GM12875 (cell line): ENCODE data around the gene LDLRAD3.

ENCODE experiments used
- H3K4me3 ChIP-seq: one replicate; pipeline ENCODE4 v1.5.1; 2011; ENCODE audit warnings: low read depth, low read length, control low read depth
- TF ChIP-seq, protein P1 (sequence below): IDR thresholded peaks from 2 replicates; pipeline ENCODE4 v1.5.1; 2011; ENCODE audit warnings: low read depth, mild to moderate bottlenecking, control low read depth, inconsistent platforms, low read length, moderate library complexity, borderline replicate concordance; ENCODE audit not compliant: insufficient read depth

The LDLRAD3 gene

DNA sequence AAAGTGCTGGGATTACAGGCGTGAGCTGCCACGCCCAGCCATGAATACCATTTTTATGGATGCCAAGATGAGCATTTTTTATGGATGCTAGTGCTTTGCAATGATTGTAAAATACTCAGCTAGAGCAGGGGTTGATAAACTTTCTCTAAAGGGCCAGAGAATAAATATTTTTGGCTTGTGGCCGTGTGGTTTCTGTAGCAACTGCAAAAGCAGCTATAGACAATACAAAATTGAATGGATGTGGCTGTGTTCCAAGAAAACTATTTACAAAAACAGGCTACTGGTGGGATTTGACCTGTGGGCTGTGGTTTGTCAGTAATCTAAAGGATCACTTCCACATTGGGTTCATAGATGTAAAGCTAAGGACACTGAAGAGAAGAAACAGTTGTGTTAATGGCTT lies 289.3 kb downstream of the LDLRAD3 start:
- H3K4me3 ChIP-seq, result no peak overlapping the region

DNA sequence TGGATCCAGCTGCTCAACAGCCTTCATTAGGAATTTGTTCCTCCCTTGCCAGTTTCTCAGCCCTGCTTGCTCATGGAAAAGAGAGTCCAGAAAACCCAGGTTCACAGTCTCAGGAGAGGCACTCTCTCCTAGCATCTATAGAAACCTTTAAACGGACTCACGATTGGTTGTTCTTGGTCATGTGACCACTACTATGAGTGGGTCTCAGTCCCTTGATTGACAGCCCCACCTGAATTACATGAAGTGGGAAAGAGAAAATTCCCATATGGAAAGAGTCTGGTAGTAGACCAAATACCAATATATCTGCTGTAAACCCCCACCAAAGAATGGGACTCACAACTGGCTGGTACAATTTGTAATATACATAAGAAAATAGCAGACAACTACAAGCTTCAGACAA lies 291.0 kb downstream of the LDLRAD3 start:
- TF ChIP-seq, protein P1, sequence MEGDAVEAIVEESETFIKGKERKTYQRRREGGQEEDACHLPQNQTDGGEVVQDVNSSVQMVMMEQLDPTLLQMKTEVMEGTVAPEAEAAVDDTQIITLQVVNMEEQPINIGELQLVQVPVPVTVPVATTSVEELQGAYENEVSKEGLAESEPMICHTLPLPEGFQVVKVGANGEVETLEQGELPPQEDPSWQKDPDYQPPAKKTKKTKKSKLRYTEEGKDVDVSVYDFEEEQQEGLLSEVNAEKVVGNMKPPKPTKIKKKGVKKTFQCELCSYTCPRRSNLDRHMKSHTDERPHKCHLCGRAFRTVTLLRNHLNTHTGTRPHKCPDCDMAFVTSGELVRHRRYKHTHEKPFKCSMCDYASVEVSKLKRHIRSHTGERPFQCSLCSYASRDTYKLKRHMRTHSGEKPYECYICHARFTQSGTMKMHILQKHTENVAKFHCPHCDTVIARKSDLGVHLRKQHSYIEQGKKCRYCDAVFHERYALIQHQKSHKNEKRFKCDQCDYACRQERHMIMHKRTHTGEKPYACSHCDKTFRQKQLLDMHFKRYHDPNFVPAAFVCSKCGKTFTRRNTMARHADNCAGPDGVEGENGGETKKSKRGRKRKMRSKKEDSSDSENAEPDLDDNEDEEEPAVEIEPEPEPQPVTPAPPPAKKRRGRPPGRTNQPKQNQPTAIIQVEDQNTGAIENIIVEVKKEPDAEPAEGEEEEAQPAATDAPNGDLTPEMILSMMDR, result no peak
- H3K4me3 ChIP-seq, result no peak overlapping the region

More for the DNA sequence above, 289.3 kb downstream of the LDLRAD3 start:
- TF ChIP-seq, protein P1, result no peak

DNA sequence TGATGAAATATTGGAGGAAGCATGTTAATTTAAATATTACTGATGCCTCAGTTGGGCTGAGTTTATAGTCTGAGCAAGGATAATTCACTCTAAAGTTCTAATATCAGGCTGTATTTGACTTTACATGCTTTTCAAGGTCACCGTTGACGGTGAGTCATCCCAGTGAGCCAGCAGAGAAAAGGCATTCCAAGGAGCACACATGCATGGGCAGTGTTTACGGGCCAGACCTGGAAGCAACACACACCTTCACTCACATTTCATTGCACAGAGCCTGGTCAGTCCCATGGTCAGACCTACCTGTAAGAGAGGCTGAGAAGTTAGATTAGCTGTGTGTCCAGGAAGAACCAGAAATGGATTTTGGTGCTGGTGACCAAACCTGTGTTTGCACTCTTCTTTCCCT lies 291.9 kb downstream of the LDLRAD3 start:
- TF ChIP-seq, protein P1, result no peak
- no peak overlapping the region for H3K4me3 ChIP-seq

DNA sequence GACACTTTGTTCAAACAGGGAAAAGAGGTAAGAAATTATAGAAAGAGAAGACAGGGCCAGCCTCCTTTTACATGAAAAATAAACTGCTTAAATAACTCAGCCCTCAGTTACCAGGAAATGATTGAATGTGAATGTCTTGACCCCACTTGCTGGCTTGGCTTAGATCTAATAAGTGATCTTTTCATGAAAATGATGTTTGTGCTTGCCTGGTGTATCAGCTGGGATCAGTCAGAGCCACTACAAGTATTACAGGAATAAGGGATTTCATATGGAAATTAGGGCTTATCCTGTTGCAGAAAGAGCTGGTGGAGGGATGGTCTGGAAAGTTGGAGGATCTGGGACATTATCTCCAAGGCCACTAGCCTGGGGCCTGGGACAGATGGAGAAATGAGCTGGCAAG lies 293.5 kb downstream of the LDLRAD3 start:
- no peak overlapping the region for H3K4me3 ChIP-seq
- TF ChIP-seq, protein P1, result no peak

DNA sequence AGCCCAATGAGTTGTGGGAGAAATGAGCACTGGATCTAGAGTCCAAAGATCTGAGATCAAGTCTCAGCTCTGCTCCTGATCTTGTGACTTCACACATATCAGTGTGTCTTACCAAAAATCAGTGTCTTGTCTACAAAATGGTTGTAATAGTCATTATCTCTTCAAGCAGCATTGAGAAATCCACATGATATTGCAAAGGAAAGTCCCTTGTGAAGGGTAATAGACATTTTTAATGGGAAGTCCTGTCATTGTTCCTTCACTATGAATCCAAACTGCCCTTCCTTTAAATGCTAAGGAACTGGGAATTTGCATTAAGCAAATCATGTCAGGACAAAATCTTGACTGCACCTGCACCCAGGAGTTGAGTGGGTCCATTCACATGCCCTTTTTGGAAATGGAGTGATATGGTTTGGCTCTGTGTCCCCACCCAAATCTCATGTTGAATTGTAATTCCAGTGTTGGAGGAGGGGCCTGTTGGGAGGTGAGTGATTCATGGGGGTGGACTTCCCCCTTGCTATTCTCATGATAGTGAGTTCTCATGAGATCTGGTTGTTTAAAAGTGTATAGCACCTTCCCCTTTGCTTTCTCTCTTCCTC lies 294.3 kb downstream of the LDLRAD3 start:
- TF ChIP-seq, protein P1, result no peak
- no peak overlapping the region for H3K4me3 ChIP-seq

DNA sequence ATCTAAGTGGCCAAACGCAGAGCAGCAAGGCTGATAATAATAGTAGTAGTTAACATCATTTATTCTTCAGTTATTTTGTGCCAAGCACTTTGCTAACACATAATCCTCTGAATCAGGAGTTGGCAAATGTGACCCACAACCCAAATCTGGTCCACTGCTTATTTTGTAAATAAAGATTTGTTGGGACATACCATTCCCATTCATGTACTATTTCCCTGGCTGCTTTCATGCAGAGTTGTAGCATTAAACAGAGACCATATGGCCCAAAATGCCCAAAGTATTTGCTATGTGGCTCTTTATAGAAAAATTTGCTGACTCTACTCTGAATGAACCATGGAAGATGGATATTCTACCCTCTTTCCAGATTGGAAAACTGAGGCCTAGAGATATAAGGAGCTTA lies 295.0 kb downstream of the LDLRAD3 start:
- H3K4me3 ChIP-seq, result no peak overlapping the region
- TF ChIP-seq, protein P1, result no peak

DNA sequence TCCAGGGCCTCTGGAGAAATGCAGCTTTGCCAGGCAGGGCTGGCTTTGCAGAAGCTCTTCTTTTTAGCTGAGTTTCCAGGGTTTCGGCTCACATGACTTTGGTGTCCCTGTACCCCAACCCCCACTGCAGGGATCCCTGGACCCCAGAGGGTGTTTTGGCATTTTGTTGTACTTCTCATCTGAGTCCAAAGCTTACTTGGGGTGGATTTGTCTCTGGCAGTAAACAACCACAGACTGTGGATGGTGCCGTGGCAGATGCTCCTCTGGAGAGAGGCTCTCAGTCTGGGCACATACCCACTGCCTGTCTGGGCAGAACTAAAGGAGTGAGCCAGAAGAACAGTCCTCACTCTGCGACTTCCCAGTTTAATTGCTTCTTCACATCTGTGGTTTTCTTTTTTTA lies 295.8 kb downstream of the LDLRAD3 start:
- TF ChIP-seq, protein P1, result no peak

More for the DNA sequence above, 295.8 kb downstream of the LDLRAD3 start:
- no peak overlapping the region for H3K4me3 ChIP-seq
